ENCODE measurements around the gene ZNF195. TPM values are rescaled to one million over a fixed set of nuclear protein-coding genes. Genes with fewer than 3 reads are reported as not detected.

The ZNF195 gene
- polyA plus RNA-seq, 1 of the 3 experiments (the other 2 are of a cell fraction) = 13.2 TPM

- TF ChIP-seq, protein P1, sequence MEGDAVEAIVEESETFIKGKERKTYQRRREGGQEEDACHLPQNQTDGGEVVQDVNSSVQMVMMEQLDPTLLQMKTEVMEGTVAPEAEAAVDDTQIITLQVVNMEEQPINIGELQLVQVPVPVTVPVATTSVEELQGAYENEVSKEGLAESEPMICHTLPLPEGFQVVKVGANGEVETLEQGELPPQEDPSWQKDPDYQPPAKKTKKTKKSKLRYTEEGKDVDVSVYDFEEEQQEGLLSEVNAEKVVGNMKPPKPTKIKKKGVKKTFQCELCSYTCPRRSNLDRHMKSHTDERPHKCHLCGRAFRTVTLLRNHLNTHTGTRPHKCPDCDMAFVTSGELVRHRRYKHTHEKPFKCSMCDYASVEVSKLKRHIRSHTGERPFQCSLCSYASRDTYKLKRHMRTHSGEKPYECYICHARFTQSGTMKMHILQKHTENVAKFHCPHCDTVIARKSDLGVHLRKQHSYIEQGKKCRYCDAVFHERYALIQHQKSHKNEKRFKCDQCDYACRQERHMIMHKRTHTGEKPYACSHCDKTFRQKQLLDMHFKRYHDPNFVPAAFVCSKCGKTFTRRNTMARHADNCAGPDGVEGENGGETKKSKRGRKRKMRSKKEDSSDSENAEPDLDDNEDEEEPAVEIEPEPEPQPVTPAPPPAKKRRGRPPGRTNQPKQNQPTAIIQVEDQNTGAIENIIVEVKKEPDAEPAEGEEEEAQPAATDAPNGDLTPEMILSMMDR (IDR thresholded peaks at IDR 0.05) = no peak
- no peak for TF ChIP-seq RXRA (IDR thresholded peaks at IDR 0.05; ENCODE audit: borderline replicate concordance, low read depth)
- TF ChIP-seq GATA2 (CRISPR knock-in tag; IDR thresholded peaks at IDR 0.05) = no peak
- no peak for TF ChIP-seq SMC3 (IDR thresholded peaks at IDR 0.05; ENCODE audit: low read depth, low read length)
- no peak for TF ChIP-seq JUND (IDR thresholded peaks at IDR 0.05)
- no peak for TF ChIP-seq NRF1 (IDR thresholded peaks at IDR 0.05; ENCODE audit: low read depth, low read length)
- TF ChIP-seq EP300 (IDR thresholded peaks at IDR 0.05; ENCODE audit: borderline replicate concordance in 1 of 2, low read depth in 1 of 2, low read length in 1 of 2) = no peak
- no peak for TF ChIP-seq FOXJ3 (CRISPR knock-in tag; IDR thresholded peaks at IDR 0.05)
- no peak for TF ChIP-seq NFIC (IDR thresholded peaks at IDR 0.05; ENCODE audit: borderline replicate concordance)
Measured at GRCh38 chr11:3359092-3359824, 19.7 kb downstream of the ZNF195 start (continued).

GRCh38 chr11:3357994-3358676 lies 20.8 kb downstream of the ZNF195 start:
- H3K4me1 ChIP-seq (ENCODE audit: control insufficient read depth in 1 of 2, insufficient read depth in 2 of 2, low read depth in 1 of 2, low read length in 1 of 2) = no peaks in the 10 kb centered on the region
- no peak overlapping the region for H3K4me3 ChIP-seq (ENCODE audit: low read depth in 2 of 2, low read length in 1 of 2)
- no peaks in the 10 kb centered on the region for H3K27me3 ChIP-seq (ENCODE audit: insufficient read depth)
- H3K9me2 ChIP-seq = no peaks in the 10 kb centered on the region
- peaks cover 52 to 59% of the 10 kb centered on the region in 2 experiments for H3K36me3 ChIP-seq (replicated peaks in 1 of 2; ENCODE audit: control insufficient read depth in 1 of 2, insufficient read depth in 2 of 2, low read length in 1 of 2)
- no peaks in the 10 kb centered on the region for H3F3A ChIP-seq (replicated peaks; ENCODE audit: insufficient read depth)
- no peak overlapping the region for H3K4me2 ChIP-seq
- H2AFZ ChIP-seq (ENCODE audit: low read depth) = no peak overlapping the region
- H3K9me3 ChIP-seq = peaks cover 32% of the 10 kb centered on the region; the same call in 1 of the 2 replicates
- H4K20me1 ChIP-seq (ENCODE audit: insufficient read depth) = no peaks in the 10 kb centered on the region
- CTCF ChIA-PET = no interaction called here
- H3K9ac ChIP-seq = no peak overlapping the region
- H3K27ac ChIP-seq (ENCODE audit: low read depth in 2 of 2, low read length in 1 of 2) = no peak overlapping the region
- DNase-seq = no peak
- TF ChIP-seq RXRA (IDR thresholded peaks at IDR 0.05; ENCODE audit: borderline replicate concordance, low read depth) = no peak
- TF ChIP-seq, protein P2, sequence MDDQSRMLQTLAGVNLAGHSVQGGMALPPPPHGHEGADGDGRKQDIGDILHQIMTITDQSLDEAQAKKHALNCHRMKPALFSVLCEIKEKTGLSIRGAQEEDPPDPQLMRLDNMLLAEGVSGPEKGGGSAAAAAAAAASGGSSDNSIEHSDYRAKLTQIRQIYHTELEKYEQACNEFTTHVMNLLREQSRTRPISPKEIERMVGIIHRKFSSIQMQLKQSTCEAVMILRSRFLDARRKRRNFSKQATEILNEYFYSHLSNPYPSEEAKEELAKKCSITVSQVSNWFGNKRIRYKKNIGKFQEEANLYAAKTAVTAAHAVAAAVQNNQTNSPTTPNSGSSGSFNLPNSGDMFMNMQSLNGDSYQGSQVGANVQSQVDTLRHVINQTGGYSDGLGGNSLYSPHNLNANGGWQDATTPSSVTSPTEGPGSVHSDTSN (IDR thresholded peaks at IDR 0.05) = no peak
- no peak for TF ChIP-seq CHD2 (IDR thresholded peaks at IDR 0.05; ENCODE audit: low read length, partially characterized antibody)
- POLR2A ChIA-PET = interaction anchor here (1.3 kb wide), 1 partner anchor 21 kb away, joined by 3 read pairs; the partner anchor contains the start of gene ZNF195
- WGBS (ENCODE audit: low lambda C conversion rate) = 89% methylated on average over 11 of the region's 11 CpGs
- H3K79me2 ChIP-seq (ENCODE audit: insufficient read depth) = peaks cover 10% of the 10 kb centered on the region; the same call in 1 of the 2 replicates

Data from SK-N-SH (cell line).